Measurements from ENCODE around the gene GAPVD1.

DNA sequence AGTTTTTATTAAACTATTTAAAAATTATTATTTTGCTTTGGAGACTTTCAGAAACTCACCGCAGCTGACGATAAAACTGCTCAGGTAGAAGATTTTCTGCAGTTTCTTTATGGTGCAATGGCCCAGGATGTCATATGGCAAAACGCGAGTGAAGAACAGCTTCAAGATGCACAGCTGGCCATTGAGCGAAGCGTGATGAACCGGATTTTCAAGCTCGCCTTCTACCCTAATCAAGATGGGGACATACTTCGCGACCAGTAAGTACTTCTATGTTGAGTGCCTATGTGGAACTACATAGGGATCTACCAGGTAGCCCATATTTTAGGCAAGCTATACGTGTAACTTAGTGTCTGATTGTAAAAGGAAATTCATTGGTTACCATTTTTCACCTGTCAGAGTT is 94.0 kb downstream of the GAPVD1 start:
- TF ChIP-seq, protein P1, sequence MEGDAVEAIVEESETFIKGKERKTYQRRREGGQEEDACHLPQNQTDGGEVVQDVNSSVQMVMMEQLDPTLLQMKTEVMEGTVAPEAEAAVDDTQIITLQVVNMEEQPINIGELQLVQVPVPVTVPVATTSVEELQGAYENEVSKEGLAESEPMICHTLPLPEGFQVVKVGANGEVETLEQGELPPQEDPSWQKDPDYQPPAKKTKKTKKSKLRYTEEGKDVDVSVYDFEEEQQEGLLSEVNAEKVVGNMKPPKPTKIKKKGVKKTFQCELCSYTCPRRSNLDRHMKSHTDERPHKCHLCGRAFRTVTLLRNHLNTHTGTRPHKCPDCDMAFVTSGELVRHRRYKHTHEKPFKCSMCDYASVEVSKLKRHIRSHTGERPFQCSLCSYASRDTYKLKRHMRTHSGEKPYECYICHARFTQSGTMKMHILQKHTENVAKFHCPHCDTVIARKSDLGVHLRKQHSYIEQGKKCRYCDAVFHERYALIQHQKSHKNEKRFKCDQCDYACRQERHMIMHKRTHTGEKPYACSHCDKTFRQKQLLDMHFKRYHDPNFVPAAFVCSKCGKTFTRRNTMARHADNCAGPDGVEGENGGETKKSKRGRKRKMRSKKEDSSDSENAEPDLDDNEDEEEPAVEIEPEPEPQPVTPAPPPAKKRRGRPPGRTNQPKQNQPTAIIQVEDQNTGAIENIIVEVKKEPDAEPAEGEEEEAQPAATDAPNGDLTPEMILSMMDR (IDR thresholded peaks at IDR 0.05), result no peak
- no peak for TF ChIP-seq EP300 (IDR thresholded peaks at IDR 0.05)
